ENCODE results near the gene LIN37. TPM values are rescaled to one million over a fixed set of nuclear protein-coding genes. Genes with fewer than 3 reads are reported as not detected.

The LIN37 gene
- total RNA-seq, 1 experiment from 2014 or later = 6.4 TPM

DNA sequence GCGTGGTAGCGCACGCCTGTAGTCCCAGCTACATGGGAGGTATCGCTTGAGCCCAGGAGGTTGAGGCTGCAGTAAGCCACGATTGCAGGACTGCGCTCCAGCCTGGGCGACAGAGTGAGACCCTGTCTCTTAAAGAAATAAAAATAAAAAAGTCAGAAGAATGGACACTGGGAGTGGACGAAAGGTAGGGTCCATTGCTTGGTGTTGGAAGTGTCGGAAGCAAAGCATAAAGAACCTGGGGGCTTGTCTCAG is 26.6 kb downstream of the LIN37 start:
- Mint-ChIP-seq H3K9me3 (no peaks in the 10 kb centered on the region), H3K36me3 (no peaks in the 10 kb centered on the region), H3K27me3 (ENCODE audit: low read depth) (peaks cover 30% of the 10 kb centered on the region), H3K4me3 (peak overlapping the region; percentile 53), H3K27ac (no peak overlapping the region), H3K4me1 (peaks cover 30% of the 10 kb centered on the region)
- ATAC-seq = no peak
- TF ChIP-seq JUN (CRISPR knock-in tag; IDR thresholded peaks at IDR 0.05) (no peak), MLX (CRISPR knock-in tag; IDR thresholded peaks at IDR 0.05) (no peak), NFE2L1 (CRISPR knock-in tag; IDR thresholded peaks at IDR 0.05) (no peak), HMGA2 (CRISPR knock-in tag; IDR thresholded peaks at IDR 0.05) (no peak), ZNF317 (CRISPR knock-in tag; IDR thresholded peaks at IDR 0.05; ENCODE audit: borderline replicate concordance, low read depth) (no peak), E2F1 (CRISPR knock-in tag; IDR thresholded peaks at IDR 0.05) (no peak), TP53 (CRISPR knock-in tag; IDR thresholded peaks at IDR 0.05) (no peak), FOXP1 (CRISPR knock-in tag; IDR thresholded peaks at IDR 0.05; ENCODE audit: borderline replicate concordance) (no peak), CREB1 (CRISPR knock-in tag; IDR thresholded peaks at IDR 0.05) (no peak), JAZF1 (CRISPR knock-in tag; IDR thresholded peaks at IDR 0.05) (no peak), ZNF396 (CRISPR knock-in tag; IDR thresholded peaks at IDR 0.05; ENCODE audit: borderline replicate concordance) (no peak), TEAD4 (CRISPR knock-in tag; IDR thresholded peaks at IDR 0.05) (no peak), ELF4 (CRISPR knock-in tag; IDR thresholded peaks at IDR 0.05; ENCODE audit: low read depth) (no peak), RORB (CRISPR knock-in tag; IDR thresholded peaks at IDR 0.05) (no peak)
- TF ChIP-seq, protein P1, sequence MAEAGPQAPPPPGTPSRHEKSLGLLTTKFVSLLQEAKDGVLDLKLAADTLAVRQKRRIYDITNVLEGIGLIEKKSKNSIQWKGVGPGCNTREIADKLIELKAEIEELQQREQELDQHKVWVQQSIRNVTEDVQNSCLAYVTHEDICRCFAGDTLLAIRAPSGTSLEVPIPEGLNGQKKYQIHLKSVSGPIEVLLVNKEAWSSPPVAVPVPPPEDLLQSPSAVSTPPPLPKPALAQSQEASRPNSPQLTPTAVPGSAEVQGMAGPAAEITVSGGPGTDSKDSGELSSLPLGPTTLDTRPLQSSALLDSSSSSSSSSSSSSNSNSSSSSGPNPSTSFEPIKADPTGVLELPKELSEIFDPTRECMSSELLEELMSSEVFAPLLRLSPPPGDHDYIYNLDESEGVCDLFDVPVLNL (CRISPR knock-in tag; IDR thresholded peaks at IDR 0.05; ENCODE audit: borderline replicate concordance, low read depth) = no peak
- TF ChIP-seq, protein P2, sequence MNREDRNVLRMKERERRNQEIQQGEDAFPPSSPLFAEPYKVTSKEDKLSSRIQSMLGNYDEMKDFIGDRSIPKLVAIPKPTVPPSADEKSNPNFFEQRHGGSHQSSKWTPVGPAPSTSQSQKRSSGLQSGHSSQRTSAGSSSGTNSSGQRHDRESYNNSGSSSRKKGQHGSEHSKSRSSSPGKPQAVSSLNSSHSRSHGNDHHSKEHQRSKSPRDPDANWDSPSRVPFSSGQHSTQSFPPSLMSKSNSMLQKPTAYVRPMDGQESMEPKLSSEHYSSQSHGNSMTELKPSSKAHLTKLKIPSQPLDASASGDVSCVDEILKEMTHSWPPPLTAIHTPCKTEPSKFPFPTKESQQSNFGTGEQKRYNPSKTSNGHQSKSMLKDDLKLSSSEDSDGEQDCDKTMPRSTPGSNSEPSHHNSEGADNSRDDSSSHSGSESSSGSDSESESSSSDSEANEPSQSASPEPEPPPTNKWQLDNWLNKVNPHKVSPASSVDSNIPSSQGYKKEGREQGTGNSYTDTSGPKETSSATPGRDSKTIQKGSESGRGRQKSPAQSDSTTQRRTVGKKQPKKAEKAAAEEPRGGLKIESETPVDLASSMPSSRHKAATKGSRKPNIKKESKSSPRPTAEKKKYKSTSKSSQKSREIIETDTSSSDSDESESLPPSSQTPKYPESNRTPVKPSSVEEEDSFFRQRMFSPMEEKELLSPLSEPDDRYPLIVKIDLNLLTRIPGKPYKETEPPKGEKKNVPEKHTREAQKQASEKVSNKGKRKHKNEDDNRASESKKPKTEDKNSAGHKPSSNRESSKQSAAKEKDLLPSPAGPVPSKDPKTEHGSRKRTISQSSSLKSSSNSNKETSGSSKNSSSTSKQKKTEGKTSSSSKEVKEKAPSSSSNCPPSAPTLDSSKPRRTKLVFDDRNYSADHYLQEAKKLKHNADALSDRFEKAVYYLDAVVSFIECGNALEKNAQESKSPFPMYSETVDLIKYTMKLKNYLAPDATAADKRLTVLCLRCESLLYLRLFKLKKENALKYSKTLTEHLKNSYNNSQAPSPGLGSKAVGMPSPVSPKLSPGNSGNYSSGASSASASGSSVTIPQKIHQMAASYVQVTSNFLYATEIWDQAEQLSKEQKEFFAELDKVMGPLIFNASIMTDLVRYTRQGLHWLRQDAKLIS (CRISPR knock-in tag; IDR thresholded peaks at IDR 0.05; ENCODE audit: borderline replicate concordance) = no peak
- TF ChIP-seq, protein P3, sequence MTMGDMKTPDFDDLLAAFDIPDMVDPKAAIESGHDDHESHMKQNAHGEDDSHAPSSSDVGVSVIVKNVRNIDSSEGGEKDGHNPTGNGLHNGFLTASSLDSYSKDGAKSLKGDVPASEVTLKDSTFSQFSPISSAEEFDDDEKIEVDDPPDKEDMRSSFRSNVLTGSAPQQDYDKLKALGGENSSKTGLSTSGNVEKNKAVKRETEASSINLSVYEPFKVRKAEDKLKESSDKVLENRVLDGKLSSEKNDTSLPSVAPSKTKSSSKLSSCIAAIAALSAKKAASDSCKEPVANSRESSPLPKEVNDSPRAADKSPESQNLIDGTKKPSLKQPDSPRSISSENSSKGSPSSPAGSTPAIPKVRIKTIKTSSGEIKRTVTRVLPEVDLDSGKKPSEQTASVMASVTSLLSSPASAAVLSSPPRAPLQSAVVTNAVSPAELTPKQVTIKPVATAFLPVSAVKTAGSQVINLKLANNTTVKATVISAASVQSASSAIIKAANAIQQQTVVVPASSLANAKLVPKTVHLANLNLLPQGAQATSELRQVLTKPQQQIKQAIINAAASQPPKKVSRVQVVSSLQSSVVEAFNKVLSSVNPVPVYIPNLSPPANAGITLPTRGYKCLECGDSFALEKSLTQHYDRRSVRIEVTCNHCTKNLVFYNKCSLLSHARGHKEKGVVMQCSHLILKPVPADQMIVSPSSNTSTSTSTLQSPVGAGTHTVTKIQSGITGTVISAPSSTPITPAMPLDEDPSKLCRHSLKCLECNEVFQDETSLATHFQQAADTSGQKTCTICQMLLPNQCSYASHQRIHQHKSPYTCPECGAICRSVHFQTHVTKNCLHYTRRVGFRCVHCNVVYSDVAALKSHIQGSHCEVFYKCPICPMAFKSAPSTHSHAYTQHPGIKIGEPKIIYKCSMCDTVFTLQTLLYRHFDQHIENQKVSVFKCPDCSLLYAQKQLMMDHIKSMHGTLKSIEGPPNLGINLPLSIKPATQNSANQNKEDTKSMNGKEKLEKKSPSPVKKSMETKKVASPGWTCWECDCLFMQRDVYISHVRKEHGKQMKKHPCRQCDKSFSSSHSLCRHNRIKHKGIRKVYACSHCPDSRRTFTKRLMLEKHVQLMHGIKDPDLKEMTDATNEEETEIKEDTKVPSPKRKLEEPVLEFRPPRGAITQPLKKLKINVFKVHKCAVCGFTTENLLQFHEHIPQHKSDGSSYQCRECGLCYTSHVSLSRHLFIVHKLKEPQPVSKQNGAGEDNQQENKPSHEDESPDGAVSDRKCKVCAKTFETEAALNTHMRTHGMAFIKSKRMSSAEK (CRISPR knock-in tag; IDR thresholded peaks at IDR 0.05; ENCODE audit: borderline replicate concordance) = no peak
- ChIA-PET POLR2A (no interaction called here), CTCF (interaction anchor here (2.5 kb wide), 1 partner anchor 10 kb away, joined by 11 read pairs; no protein-coding TSS in a partner anchor)
- DNase-seq (ENCODE audit: low spot score) = no peak
